ENCODE results near the gene COG3.

COG3 gene

GRCh38 chr13:45545686-45546409, 81.1 kb downstream of the COG3 start:
- DNase-seq (ENCODE audit: low read depth, low spot score): no peak

- no peak for DNase-seq (ENCODE audit: low read depth, low spot score)
These were observed 81.6 kb downstream of the COG3 start for GRCh38 chr13:45546410-45546765.

- DNase-seq (ENCODE audit: low read depth, low spot score): no peak
These were observed 83.5 kb downstream of the COG3 start for GRCh38 chr13:45548281-45548680.

GRCh38 chr13:45554604-45555109, 89.9 kb downstream of the COG3 start:
- DNase-seq (ENCODE audit: low read depth, low spot score): no peak

- DNase-seq (ENCODE audit: low read depth, low spot score): no peak
These were observed 99.5 kb downstream of the COG3 start for GRCh38 chr13:45564133-45564776.

GRCh38 chr13:45565331-45565730, 100.6 kb downstream of the COG3 start:
- no peak for DNase-seq (ENCODE audit: low read depth, low spot score)

- no peak for DNase-seq (ENCODE audit: low read depth, low spot score)
These were observed 110.5 kb downstream of the COG3 start for GRCh38 chr13:45575146-45575829.

- no peak for DNase-seq (ENCODE audit: low read depth, low spot score)
These were observed 111.1 kb downstream of the COG3 start for GRCh38 chr13:45575830-45576180.

GRCh38 chr13:45576466-45576865, 111.7 kb downstream of the COG3 start:
- no peak for DNase-seq (ENCODE audit: low read depth, low spot score)

- no peak for DNase-seq (ENCODE audit: low read depth, low spot score)
These were observed 117.8 kb downstream of the COG3 start for GRCh38 chr13:45582408-45583076.

GRCh38 chr13:45584816-45585215, 120.1 kb downstream of the COG3 start:
- DNase-seq (ENCODE audit: low read depth, low spot score): no peak
